Measurements from ENCODE around the gene MLLT3.
"Not testable (repeated sequence)": the region's sequence is repeated elsewhere in the genome, so short reads cannot be mapped to it uniquely, and the experiment has no call there.

MLLT3 gene

GRCh38 chr9:20594608-20595007 lies 27.7 kb downstream of the MLLT3 start:
- DNase-seq (ENCODE audit: low spot score), result no peak

- no peak for DNase-seq (ENCODE audit: low spot score)
Observed at GRCh38 chr9:20593537-20593936, 28.8 kb downstream of the MLLT3 start.

- DNase-seq (ENCODE audit: low spot score), result no peak
Observed at GRCh38 chr9:20593105-20593504, 29.2 kb downstream of the MLLT3 start.

DNA sequence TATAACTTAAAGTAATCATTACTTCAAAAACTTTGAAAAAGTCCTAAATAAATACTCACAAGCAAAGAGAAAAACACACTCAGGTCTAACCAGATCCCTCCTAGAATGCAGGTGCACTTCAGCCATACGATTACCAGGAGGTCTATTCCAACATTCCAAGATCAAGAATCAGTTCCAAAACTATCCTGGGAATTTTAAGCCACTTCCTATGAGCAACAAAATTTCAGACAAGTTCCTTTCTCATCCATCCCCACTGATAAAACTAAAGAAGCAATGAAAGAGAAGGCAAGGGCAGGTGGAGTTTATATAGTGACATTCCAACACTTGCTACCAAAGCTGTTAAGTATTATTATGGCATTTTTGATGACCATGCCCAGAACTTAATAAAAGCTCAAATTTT lies 29.6 kb downstream of the MLLT3 start:
- no peak for DNase-seq (ENCODE audit: low spot score)

- no peak for DNase-seq (ENCODE audit: low spot score)
Observed at GRCh38 chr9:20591223-20591622, 31.1 kb downstream of the MLLT3 start.

DNA sequence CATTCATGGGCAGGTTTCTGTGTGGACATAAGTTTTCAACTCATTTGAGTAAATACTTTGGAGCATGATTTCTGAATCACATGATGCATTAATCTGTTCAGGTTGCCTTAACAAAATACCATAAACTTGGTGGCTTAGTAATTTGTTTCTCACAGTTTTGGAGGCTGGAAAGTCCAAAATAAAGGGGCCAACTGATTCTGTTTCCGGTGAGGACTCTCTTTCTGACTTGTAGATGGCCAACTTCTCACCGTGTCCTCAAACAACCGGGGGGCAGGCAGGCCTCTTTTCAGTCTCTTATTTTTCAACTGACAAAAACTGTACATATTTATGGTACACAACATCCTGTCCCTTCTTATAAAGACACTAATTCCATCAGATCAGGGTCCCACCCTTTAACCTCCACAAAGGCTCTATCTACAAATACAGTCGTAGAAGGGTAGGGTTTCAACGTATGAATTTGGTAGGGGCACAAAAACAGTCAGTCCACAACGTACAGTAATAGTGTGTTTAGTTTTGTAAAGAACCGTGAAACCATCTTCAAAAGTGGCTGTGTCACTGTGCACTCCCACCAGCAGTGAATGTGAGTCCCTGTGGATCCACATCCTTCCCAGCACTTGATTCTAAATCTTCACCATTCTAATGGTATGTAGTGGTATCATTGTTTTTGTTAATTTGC lies 37.2 kb downstream of the MLLT3 start:
- DNase-seq (ENCODE audit: low spot score), result no peak

GRCh38 chr9:20583088-20583487 lies 39.2 kb downstream of the MLLT3 start:
- DNase-seq (ENCODE audit: low spot score), result not testable (repeated sequence)

- no peak for DNase-seq (ENCODE audit: low spot score)
Observed at GRCh38 chr9:20582150-20582549, 40.1 kb downstream of the MLLT3 start.

DNA sequence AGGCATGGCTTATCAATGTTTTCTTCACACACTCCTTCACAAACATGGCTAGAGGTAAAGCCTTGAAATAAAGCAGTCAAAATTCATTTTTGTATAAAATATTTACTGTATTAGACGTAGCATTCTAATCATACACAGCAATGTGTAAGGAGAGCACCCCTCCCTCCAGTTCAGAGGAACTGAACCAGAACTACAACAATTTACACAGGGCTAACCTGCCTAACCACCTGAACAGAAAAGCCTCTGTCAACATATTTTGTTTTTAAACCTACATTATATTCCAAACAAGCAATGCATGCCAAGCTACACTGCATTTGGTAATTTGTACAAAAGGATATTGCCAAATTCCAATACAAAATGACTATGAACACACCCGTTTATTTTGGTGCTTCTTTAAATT lies 41.6 kb downstream of the MLLT3 start:
- no peak for DNase-seq (ENCODE audit: low spot score)

DNA sequence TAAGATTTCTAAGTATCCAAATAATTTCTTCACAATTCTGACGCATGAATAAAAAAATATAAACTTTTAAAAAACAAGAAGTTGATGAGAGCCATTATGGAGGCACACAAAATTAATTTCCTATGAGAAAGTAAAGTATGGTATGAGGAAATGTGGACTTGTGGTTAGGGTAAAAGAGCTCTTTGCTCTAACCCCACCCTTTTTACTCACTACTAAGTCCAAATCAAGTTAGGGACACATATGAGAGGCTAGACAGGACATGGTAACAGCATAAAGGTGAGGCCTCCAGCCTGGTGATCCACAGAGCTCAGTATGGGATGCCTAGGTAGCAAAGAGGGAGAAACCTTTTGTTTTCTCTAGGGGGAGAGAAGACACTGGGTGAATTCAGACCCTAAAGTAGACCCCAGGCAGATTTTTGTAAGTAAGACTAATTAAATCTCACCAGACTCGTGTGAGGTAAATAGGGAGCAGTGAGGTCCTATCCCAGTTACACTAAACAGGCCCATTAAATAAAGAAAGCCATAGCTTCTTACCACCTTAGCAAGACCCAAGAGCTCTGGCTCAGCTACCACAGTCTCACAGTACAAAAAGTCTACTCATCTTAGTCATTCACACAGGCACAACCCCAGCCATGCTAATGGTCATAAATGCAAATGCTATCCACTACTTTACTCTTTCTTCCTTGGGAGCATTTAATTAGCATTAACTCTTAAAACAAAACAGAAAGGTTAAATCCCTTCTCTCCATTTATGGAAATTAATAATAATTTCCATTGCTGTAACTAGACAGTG lies 42.6 kb downstream of the MLLT3 start:
- no peak for DNase-seq (ENCODE audit: low spot score)

GRCh38 chr9:20573023-20573422 lies 49.3 kb downstream of the MLLT3 start:
- no peak for DNase-seq (ENCODE audit: low spot score)

DNA sequence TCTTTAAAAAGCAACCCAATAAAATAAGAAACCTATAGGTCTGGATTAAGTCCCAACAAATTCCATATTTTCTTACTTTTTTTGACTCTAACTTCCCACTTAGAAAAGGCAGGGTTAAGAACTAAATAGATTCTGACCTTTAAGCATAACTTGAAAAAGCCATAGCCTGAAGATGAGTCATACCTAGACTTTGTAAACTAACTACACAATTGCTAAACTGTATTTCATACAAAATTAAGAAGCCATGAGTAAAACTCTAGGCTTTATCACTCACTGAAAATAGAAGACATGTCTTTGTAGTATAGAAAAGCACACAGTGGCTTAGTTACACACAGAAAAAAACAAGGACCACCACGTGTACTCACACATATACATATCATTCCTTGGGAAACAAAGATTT lies 51.5 kb downstream of the MLLT3 start:
- DNase-seq (ENCODE audit: low spot score), result peak; percentile 32

GRCh38 chr9:20570087-20570486 lies 52.2 kb downstream of the MLLT3 start:
- DNase-seq (ENCODE audit: low spot score), result no peak

- DNase-seq (ENCODE audit: low spot score), result no peak
Observed at GRCh38 chr9:20569525-20569924, 52.8 kb downstream of the MLLT3 start.

- DNase-seq (ENCODE audit: low spot score), result no peak
Observed at GRCh38 chr9:20568400-20568799, 53.9 kb downstream of the MLLT3 start.

DNA sequence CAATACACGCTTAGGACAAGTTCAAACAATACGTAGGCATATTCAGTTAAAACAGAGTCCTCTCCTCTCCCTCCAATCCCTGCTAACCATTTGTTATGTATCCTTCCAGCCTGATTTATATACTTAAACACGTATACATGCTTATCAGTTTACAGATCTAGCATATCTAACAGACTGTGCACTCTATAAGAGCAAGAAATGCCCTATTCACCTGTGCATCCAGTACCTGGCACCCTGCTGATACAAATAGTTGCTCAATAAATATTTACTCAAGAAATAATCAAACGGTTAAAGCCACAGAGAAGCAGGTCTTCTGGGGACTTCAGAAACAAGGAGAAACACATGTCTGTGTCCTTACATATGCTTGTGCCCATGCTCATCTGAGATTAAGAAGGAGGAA lies 55.9 kb downstream of the MLLT3 start:
- DNase-seq (ENCODE audit: low spot score), result no peak

DNA sequence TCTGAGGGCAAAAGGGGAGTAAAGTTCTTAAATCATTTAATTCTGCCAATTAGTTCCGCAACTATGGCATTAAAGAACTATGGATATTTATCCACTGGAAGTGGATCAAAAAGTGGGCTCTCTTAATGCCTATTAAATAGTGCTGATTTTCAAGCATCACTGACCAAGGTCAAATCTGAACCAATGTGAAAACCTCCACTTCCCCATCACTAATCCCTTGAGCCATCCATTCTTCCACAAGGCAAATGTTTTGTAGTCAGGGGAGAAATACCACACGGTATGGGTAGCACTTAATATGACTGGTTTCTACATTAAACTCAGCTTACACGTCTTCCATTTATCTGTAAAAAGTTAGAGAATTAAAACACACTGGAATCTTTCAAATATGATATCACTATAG lies 57.6 kb downstream of the MLLT3 start:
- no peak for DNase-seq (ENCODE audit: low spot score)

DNA sequence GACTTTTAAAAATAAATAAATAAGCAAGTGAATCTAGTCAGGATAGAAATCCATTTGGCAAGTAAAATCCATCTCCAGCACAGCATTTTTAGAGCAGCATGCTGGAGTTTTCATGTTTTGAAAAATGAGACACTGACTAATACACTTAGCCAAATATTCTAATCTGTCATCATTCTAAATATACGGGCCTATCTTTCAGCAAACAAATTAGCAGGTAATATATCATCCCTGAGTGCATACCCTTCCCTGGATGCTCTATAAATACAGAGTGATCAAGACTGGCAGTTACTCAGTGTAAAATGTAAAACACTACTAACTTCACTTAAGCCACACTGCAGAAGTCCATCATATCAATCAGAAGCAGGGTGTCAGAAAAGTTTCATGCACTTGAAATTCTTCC lies 58.4 kb downstream of the MLLT3 start:
- DNase-seq (ENCODE audit: low spot score), result no peak

GRCh38 chr9:20562051-20562450 lies 60.2 kb downstream of the MLLT3 start:
- no peak for DNase-seq (ENCODE audit: low spot score)

DNA sequence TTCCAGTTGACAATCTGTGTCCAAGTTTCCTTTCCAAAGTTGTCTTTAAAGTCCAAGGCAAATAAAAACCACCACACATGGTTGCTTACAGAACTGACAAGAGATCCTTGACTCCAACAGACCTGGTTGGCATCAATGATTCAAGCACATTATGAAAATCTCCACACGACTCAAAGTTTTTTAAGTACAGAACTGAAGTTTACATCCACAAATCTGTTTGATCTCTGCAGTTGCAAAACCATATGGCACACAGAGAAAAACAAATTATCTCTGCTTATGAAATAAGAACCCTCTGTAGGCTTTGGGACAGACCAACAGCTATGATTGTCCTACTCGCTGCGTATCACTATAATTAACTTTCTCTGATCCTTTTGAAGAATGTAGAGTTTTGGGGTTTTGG lies 60.8 kb downstream of the MLLT3 start:
- no peak for DNase-seq (ENCODE audit: low spot score)

GRCh38 chr9:20559231-20559890 lies 62.9 kb downstream of the MLLT3 start:
- DNase-seq (ENCODE audit: low spot score), result no peak

- peak; percentile 72 for DNase-seq (ENCODE audit: low spot score)
Observed at GRCh38 chr9:20558566-20559016, 63.7 kb downstream of the MLLT3 start.

DNA sequence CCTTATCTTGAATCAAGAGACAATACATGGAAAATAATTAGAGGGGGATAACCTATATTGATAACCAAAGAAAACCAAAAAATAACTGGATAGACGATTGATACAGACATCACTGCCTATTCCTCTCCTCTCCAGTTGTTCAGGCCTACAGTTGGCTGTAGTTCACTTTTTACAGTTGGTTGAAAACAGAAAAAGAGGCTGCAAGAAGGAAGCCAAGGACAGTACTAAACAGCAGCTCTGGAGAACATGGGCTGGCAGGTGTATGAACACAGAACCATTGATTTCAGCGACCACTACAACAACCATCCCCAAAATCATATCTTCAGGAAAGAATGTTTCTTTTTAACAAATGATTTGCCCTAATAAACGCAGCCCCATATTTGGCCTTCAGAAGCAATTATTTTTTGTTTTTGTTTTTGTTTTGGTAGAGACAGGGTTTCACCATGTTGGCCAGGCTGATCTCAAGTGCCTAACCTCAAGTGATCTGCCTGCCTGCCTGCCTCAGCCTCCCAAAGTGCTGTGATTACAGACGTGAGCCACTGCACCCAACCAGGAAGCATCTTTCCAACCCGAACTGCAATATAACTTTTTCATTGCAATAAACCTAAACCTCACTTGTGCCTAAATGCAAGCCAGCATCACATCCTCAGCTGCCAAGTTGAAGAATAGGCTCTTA lies 64.3 kb downstream of the MLLT3 start:
- DNase-seq (ENCODE audit: low spot score), result no peak

Measured in AG08396 (cell line).